ENCODE results near the gene DOK1. TPM values are rescaled to one million over a fixed set of nuclear protein-coding genes. Genes with fewer than 3 reads are reported as not detected.

DOK1 gene
- total RNA-seq, 1 donor: 11.4 TPM

DNA sequence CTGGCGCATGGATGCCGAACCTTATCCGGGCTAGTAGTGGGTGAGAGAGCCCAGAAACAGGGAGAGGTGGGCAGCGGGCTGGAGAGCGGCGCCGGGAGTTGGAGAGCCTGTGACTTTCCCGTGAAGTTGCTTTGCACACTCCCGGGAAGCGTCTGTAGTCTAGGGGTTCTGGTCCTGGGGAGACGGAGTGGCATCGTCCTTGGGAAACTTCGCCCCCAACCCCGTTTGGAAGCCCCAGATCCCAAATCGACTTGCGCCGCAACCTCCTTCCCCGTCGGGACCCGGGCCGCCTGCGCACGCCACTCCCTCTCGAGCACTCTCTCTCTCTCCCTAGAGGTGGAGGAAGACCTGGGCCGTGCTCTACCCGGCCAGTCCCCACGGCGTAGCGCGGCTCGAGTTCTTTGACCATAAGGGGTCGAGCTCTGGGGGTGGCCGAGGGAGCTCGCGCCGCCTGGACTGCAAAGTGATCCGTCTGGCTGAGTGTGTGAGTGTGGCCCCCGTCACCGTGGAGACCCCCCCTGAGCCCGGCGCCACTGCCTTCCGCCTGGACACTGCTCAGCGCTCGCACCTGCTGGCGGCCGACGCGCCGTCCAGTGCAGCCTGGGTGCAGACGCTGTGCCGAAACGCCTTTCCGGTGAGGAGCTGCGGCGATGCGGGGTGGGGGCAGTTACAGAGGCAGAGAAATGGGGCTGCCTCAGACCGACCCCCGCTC lies 456 bp downstream of the DOK1 start:
- TF ChIP-seq, protein P1, sequence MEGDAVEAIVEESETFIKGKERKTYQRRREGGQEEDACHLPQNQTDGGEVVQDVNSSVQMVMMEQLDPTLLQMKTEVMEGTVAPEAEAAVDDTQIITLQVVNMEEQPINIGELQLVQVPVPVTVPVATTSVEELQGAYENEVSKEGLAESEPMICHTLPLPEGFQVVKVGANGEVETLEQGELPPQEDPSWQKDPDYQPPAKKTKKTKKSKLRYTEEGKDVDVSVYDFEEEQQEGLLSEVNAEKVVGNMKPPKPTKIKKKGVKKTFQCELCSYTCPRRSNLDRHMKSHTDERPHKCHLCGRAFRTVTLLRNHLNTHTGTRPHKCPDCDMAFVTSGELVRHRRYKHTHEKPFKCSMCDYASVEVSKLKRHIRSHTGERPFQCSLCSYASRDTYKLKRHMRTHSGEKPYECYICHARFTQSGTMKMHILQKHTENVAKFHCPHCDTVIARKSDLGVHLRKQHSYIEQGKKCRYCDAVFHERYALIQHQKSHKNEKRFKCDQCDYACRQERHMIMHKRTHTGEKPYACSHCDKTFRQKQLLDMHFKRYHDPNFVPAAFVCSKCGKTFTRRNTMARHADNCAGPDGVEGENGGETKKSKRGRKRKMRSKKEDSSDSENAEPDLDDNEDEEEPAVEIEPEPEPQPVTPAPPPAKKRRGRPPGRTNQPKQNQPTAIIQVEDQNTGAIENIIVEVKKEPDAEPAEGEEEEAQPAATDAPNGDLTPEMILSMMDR (IDR thresholded peaks at IDR 0.05; ENCODE audit: insufficient read depth, low read length): no peak
- peak overlapping the region; percentile 91 for H3K4me3 ChIP-seq (ENCODE audit: low read depth, low read length)
- no peak for DNase-seq (ENCODE audit: low read depth)

DNA sequence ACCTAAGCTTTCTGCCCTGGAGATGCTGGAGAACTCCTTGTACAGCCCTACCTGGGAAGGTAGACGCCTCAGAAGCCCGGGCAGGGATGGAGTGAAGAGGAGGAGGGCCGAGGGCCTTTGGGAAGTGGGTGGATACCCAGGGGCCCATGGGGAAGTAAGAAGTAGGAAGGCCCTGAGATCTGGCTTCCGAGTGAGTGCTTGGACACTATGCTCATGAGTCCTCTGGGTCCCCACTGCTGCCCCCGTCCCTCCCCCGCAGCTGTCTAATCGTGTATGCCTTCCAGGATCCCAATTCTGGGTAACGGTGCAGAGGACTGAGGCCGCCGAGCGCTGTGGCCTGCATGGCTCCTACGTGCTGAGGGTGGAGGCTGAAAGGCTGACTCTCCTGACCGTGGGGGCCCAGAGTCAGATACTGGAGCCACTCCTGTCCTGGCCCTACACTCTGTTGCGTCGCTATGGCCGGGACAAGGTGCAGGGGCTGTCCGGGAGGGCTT lies 1.1 kb downstream of the DOK1 start:
- H3K4me3 ChIP-seq (ENCODE audit: low read depth, low read length): peak overlapping the region; percentile 91
- DNase-seq (ENCODE audit: low read depth): no peak
- TF ChIP-seq, protein P1 (IDR thresholded peaks at IDR 0.05; ENCODE audit: insufficient read depth, low read length): no peak

DNA sequence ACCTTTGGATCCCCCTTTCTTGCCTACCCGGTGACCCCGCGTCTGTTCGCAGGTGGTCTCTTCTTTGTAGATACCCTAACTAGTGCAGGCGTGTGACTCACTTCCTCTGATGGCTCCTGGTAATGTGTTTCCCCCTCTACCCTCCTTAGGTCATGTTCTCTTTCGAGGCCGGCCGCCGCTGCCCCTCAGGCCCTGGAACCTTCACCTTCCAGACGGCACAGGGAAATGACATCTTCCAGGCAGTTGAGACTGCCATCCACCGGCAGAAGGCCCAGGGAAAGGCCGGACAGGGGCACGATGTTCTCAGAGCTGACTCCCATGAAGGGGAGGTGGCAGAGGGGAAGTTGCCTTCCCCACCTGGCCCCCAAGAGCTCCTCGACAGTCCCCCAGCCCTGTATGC lies 1.6 kb downstream of the DOK1 start:
- H3K4me3 ChIP-seq (ENCODE audit: low read depth, low read length): no peak overlapping the region
- TF ChIP-seq, protein P1 (IDR thresholded peaks at IDR 0.05; ENCODE audit: insufficient read depth, low read length): no peak
- DNase-seq (ENCODE audit: low read depth): no peak

DNA sequence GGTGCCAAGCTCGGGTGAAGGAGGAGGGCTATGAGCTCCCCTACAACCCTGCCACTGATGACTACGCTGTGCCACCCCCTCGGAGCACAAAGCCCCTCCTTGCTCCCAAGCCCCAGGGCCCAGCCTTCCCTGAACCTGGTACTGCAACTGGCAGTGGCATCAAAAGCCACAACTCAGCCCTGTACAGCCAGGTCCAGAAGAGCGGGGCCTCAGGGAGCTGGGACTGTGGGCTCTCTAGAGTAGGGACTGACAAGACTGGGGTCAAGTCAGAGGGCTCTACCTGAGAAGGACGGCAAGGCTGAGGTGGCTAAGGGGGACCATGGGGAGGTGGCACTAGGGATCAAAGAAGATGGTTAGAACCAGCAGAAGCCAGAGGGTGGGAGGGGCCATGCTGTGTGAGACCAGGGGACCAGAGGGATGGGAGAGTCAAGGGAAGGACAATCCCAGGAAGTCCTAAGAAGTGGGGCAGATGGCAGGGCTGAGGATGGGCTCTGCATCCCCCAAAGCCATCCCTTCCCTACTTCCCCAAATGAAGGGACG lies 2.4 kb downstream of the DOK1 start:
- H3K4me3 ChIP-seq (ENCODE audit: low read depth, low read length): no peak overlapping the region
- TF ChIP-seq, protein P1 (IDR thresholded peaks at IDR 0.05; ENCODE audit: insufficient read depth, low read length): no peak
- no peak for DNase-seq (ENCODE audit: low read depth)

DNA sequence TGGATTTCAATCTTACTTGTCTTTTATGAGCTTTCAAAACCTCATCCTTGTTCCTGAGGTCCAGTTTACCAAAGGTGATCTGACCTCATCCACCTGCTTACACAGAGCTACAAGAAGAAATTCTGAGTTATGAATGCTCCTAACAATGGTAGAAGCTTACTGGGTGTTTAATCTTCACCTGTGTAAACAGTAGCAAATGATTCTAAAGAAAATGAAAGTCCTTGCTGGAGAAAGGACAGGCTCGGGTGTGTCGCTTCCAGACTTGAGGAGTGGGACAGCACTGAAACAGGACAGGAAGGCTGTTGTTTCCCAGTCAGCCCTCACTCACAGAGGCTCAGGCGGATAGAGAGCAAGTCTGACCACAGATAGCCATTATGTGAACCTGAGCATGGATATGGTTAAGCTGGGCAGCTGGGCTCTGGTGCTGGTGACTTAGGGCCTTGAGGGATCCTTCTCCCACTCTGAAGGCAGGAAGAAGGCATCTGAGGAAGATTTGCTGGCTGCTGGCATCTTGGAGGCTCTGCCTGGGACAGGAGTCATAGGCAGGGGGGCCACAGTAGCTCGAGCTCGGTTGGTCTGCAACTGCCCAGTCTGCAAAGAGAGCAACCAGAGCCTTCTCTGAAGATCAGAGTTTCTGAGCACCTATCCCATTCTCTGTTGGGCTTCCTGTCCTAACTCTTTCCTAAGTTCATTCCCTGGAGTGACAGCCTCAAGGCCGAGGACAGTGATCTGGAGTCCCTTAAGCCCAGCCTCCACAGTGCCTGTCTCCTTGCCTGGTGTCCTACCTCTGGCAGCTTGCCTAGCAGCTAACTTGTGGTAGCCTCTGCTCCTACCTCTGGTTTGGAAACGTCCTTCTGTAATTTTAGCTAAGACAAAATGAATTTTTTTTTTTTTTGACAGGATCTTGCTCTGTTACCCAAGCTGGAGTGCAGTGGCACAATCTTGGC lies 4.0 kb downstream of the DOK1 start:
- TF ChIP-seq, protein P1 (IDR thresholded peaks at IDR 0.05; ENCODE audit: insufficient read depth, low read length): no peak
- DNase-seq (ENCODE audit: low read depth): no peak

DNA sequence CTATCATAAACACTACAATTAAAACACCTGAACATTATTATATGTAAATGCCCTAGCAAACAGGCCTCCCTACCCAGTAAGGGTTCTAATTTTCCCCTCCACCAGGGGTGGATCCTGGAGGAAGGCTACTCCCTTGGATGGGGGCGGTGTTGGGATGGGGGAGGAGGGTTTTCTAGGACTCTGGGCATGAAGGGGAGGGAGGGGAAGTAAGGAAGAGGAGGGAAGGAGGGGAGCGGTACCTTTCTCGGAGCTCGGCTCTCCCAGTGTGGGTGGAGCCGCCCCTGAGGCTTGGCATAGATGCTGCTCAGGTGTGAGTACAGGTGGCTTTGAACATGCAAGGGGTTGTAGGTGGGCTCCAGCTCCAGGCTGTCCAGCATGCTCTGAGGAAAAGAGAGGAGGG lies 5.4 kb downstream of the DOK1 start:
- DNase-seq (ENCODE audit: low read depth): no peak
- H3K4me3 ChIP-seq (ENCODE audit: low read depth, low read length): no peak overlapping the region
- TF ChIP-seq, protein P1 (IDR thresholded peaks at IDR 0.05; ENCODE audit: insufficient read depth, low read length): no peak

More for the DNA sequence above, 4.0 kb downstream of the DOK1 start:
- H3K4me3 ChIP-seq (ENCODE audit: low read depth, low read length): no peak overlapping the region

Measured in fibroblast of the aortic adventitia (primary cell).